H1 (cell line): ENCODE data around the gene GRIK4. TPM values are rescaled to one million over a fixed set of nuclear protein-coding genes. Genes with fewer than 3 reads are reported as not detected.
A peak's percentile ranks its signal among the peaks of the same experiment; 100 is the strongest.

Experiments used
- CTCF ChIA-PET: fragments of 300-600 bp; sonication (Branson Sonifier 250); formaldehyde crosslinking; loops from one replicate; lab custom pipeline; 2021; ENCODE audit not compliant: partially characterized antibody; lab: Charles Lee
- POLR2A ChIA-PET: fragments of 300-600 bp; sonication (Branson Sonifier 250); formaldehyde crosslinking; loops from one replicate; lab custom pipeline; 2021; ENCODE audit warnings: inconsistent platforms; ENCODE audit not compliant: partially characterized antibody; lab: Charles Lee
- DNase-seq, 2 experiments: peaks; one replicate each; pipeline versions ENCODE4 v3.0.0 to v3.0.0-alpha.2; 2010 to 2022; ENCODE audit warnings: low spot score in 2 of 2, low read depth in 1 of 2, mixed read lengths in 1 of 2
- FAIRE-seq: peaks from 2 replicates; lab custom pipeline; 2011; peaks lifted over from hg19 to GRCh38; lab: Jason Lieb, UNC
- H2AFZ ChIP-seq: 2 replicates; pipeline ENCODE4 v1.8.1; 2012; ENCODE audit warnings: low read length, inconsistent platforms
- H2AK5ac ChIP-seq: 2 replicates; pipeline ENCODE4 v1.6.1; 2013; ENCODE audit warnings: low read depth, low read length
- H2BK120ac ChIP-seq: replicated peaks from 2 replicates; pipeline ENCODE3; 2013; ENCODE audit warnings: low read depth, low read length, inconsistent platforms
- H2BK12ac ChIP-seq: 2 replicates; pipeline ENCODE4 v1.6.1; 2013; ENCODE audit warnings: low read depth, low read length
- H2BK15ac ChIP-seq: 2 replicates; pipeline ENCODE4 v1.6.1; 2013; ENCODE audit warnings: low read length
- H2BK20ac ChIP-seq: 2 replicates; pipeline ENCODE4 v1.6.1; 2013; ENCODE audit warnings: low read length
- H2BK5ac ChIP-seq: 2 replicates; pipeline ENCODE4 v1.6.1; 2013; ENCODE audit warnings: low read depth, low read length
- H3K14ac ChIP-seq: 2 replicates; pipeline ENCODE4 v1.6.1; 2013; ENCODE audit warnings: inconsistent platforms; ENCODE audit not compliant: insufficient read length
- H3K18ac ChIP-seq: 2 replicates; pipeline ENCODE4 v1.6.1; 2013; ENCODE audit warnings: low read length; ENCODE audit errors: extremely low read depth
- H3K23ac ChIP-seq: 2 replicates; pipeline ENCODE4 v1.6.1; 2013; ENCODE audit warnings: inconsistent platforms; ENCODE audit not compliant: insufficient read length
- H3K23me2 ChIP-seq: 2 replicates; pipeline ENCODE4 v1.6.1; 2013; ENCODE audit warnings: low read depth, low read length
- H3K27ac ChIP-seq: 2 replicates; pipeline ENCODE4 v1.6.1; 2011; ENCODE audit warnings: low read depth, low read length, inconsistent platforms
- H3K27me3 ChIP-seq, 4 experiments: replicated peaks in 1 of 4; 1 replicate in 1 of 4; 2 replicates in 3 of 4; pipeline versions ENCODE4 v1.6.1 to v1.8.1; 2011 to 2013; ENCODE audit warnings: low read length in 3 of 4, mild to moderate bottlenecking in 3 of 4, inconsistent platforms in 2 of 4, mixed read lengths in 2 of 4, moderate library complexity in 1 of 4; ENCODE audit not compliant: control insufficient read depth in 3 of 4, insufficient read depth in 3 of 4; ENCODE audit errors: extremely low read depth in 1 of 4
- H3K36me3 ChIP-seq, 4 experiments: 2 replicates each; pipeline versions ENCODE4 v1.6.1 to v1.8.1; 2011 to 2013; ENCODE audit warnings: mild to moderate bottlenecking in 4 of 4, low read length in 3 of 4, moderate library complexity in 2 of 4, control low read depth in 1 of 4, inconsistent platforms in 1 of 4; ENCODE audit not compliant: insufficient read depth in 4 of 4, control insufficient read depth in 2 of 4
- H3K4ac ChIP-seq: replicated peaks from 2 replicates; pipeline ENCODE3; 2013; ENCODE audit warnings: low read length, low read depth, mixed read lengths, inconsistent platforms; ENCODE audit not compliant: insufficient read length
- H3K4me1 ChIP-seq, 4 experiments: replicated peaks in 1 of 4; 1 replicate in 1 of 4; 2 replicates in 3 of 4; pipeline versions ENCODE4 v1.6.1 to v1.8.1; 2011 to 2013; ENCODE audit warnings: low read length in 3 of 4, inconsistent platforms in 2 of 4, mixed read lengths in 1 of 4; ENCODE audit not compliant: insufficient read depth in 4 of 4, control insufficient read depth in 3 of 4
- H3K4me2 ChIP-seq, 2 experiments: 2 replicates each; pipeline versions ENCODE4 v1.6.1 to v1.8.1; 2011 to 2013; ENCODE audit warnings: low read depth in 2 of 2, low read length in 2 of 2, control low read depth in 1 of 2, inconsistent platforms in 1 of 2, mild to moderate bottlenecking in 1 of 2; ENCODE audit not compliant: insufficient read depth in 1 of 2
- H3K4me3 ChIP-seq, 4 experiments: fragments of 200-600, 300-600 bp in 1 of 4; sonication (generic), shearing (Covaris generic), sonication (Bioruptor Twin) in 1 of 4; 2 replicates each; pipeline versions ENCODE4 v1.5.1 to v1.8.1; 2011 to 2016; ENCODE audit warnings: low read length in 4 of 4, low read depth in 3 of 4, control low read depth in 2 of 4, inconsistent platforms in 2 of 4, mild to moderate bottlenecking in 2 of 4, mixed read lengths in 1 of 4, moderate library complexity in 1 of 4; ENCODE audit not compliant: insufficient read depth in 2 of 4; ENCODE audit errors: extremely low read depth in 1 of 4
- H3K56ac ChIP-seq: replicated peaks from 2 replicates; pipeline ENCODE3; 2013; ENCODE audit warnings: low read depth, mild to moderate bottlenecking, mixed read lengths, low read length, inconsistent platforms; ENCODE audit not compliant: insufficient read length
- H3K79me1 ChIP-seq: 2 replicates; pipeline ENCODE4 v1.6.1; 2013; ENCODE audit warnings: low read depth, low read length, control low read depth
- H3K79me2 ChIP-seq, 2 experiments: 2 replicates each; pipeline versions ENCODE4 v1.6.1 to v1.8.1; 2012 to 2013; ENCODE audit warnings: low read length in 2 of 2, mild to moderate bottlenecking in 2 of 2, inconsistent platforms in 1 of 2; ENCODE audit not compliant: insufficient read depth in 2 of 2, control insufficient read depth in 1 of 2
- H3K9ac ChIP-seq, 4 experiments: replicated peaks in 1 of 4; 1 replicate in 1 of 4; 2 replicates in 3 of 4; pipeline versions ENCODE4 v1.6.1 to v1.8.1; 2011 to 2013; ENCODE audit warnings: low read depth in 3 of 4, low read length in 3 of 4, control low read depth in 2 of 4, mild to moderate bottlenecking in 2 of 4, moderate library complexity in 2 of 4, inconsistent platforms in 1 of 4; ENCODE audit errors: extremely low read depth in 1 of 4
- H3K9me3 ChIP-seq, 2 experiments: 2 replicates each; pipeline versions ENCODE4 v1.6.1 to v1.8.1; 2012 to 2013; ENCODE audit warnings: mild to moderate bottlenecking in 2 of 2, moderate library complexity in 2 of 2, control low read depth in 1 of 2, inconsistent platforms in 1 of 2, low read depth in 1 of 2, low read length in 1 of 2, mixed read lengths in 1 of 2; ENCODE audit not compliant: insufficient read depth in 2 of 2
- H4K20me1 ChIP-seq, 2 experiments: replicated peaks in 1 of 2; 2 replicates each; pipeline versions ENCODE3 to v1.8.1; 2011 to 2013; ENCODE audit warnings: inconsistent platforms in 2 of 2, low read length in 2 of 2, mild to moderate bottlenecking in 1 of 2; ENCODE audit not compliant: insufficient read depth in 2 of 2, control insufficient read depth in 1 of 2
- H4K5ac ChIP-seq: 2 replicates; pipeline ENCODE4 v1.6.1; 2013; ENCODE audit warnings: low read length, low read depth, mixed read lengths, inconsistent platforms; ENCODE audit not compliant: insufficient read length
- H4K8ac ChIP-seq: 2 replicates; pipeline ENCODE4 v1.8.0; 2013; ENCODE audit warnings: mild to moderate bottlenecking, moderate library complexity, low read length, inconsistent platforms; ENCODE audit not compliant: insufficient read depth; ENCODE audit errors: extremely low read depth
- H4K91ac ChIP-seq: replicated peaks from 2 replicates; pipeline ENCODE3; 2013; ENCODE audit warnings: low read length, mixed read lengths, inconsistent platforms; ENCODE audit not compliant: insufficient read length
- BCL11A ChIP-seq, 2 experiments: IDR thresholded peaks; one replicate each; pipeline ENCODE4 v1.6.1; 2011; ENCODE audit warnings: low read depth in 2 of 2, low read length in 2 of 2, mild to moderate bottlenecking in 2 of 2
- EZH2 ChIP-seq: fragments of 200-600 bp; sonication (generic); IDR thresholded peaks from 2 replicates; pipeline ENCODE4 v1.7.1; 2012; ENCODE audit warnings: low read depth, mild to moderate bottlenecking, moderate library complexity, low read length, inconsistent platforms; ENCODE audit not compliant: severe bottlenecking
- GTF2F1 ChIP-seq: IDR thresholded peaks from 2 replicates; pipeline ENCODE4 v1.6.1; 2012; ENCODE audit warnings: low read depth, low read length, improper control_type of control experiment, borderline replicate concordance
- RAD21 ChIP-seq, 2 experiments: IDR thresholded peaks in 1 of 2; conservative IDR thresholded peaks in 1 of 2; 2 replicates each; pipeline ENCODE4 v1.6.1; 2011; ENCODE audit warnings: low read depth in 2 of 2, low read length in 2 of 2, improper control_type of control experiment in 1 of 2, inconsistent platforms in 1 of 2, mild to moderate bottlenecking in 1 of 2, moderate library complexity in 1 of 2
- SP4 ChIP-seq: IDR thresholded peaks from 2 replicates; pipeline ENCODE4 v1.6.1; 2012; ENCODE audit warnings: low read length, inconsistent platforms
- WGBS, 2 experiments: shearing (Covaris generic) in 1 of 2; methylation state at CpG; one replicate each; pipeline versions ENCODE4 v1.1.6 to v1.1.7; 2013 to 2015; ENCODE audit warnings: low lambda C conversion rate in 2 of 2, mixed read lengths in 2 of 2, inconsistent platforms in 1 of 2, low coverage in 1 of 2, missing lambda C conversion rate in 1 of 2; ENCODE audit not compliant: insufficient replicate concordance in 2 of 2, insufficient coverage in 1 of 2, insufficient read length in 1 of 2; ENCODE audit errors: extremely low coverage in 1 of 2, missing lambda C conversion rate in 1 of 2; 5-methylcytosine and 5-hydroxymethylcytosine counted together
- polyA plus RNA-seq, 7 experiments: library from polyadenylated mRNA; depleted of rRNA in 3 of 7; stranded (reverse) in 5 of 7; unstranded in 2 of 7; fragments of >200 nt in 5 of 7; fragments of 200-250 nt in 2 of 7; gene quantifications; 1 replicate in 5 of 7; 2 replicates in 1 of 7; 4 replicates in 1 of 7; pipeline versions ENCODE4 v1.2.1 to v1.2.3, GENCODE V29; 2011 to 2013; ENCODE audit warnings: missing spikeins in 2 of 7, mixed read lengths in 2 of 7
- total RNA-seq: library from RNA; stranded (reverse); fragmentation: NEBNext Ultra II Directional; extraction: Animal tissue kit (Norgen Biotek cat#: 25700); gene quantifications from 2 replicates; pipeline ENCODE4 v1.2.1, GENCODE V29; 2021

Gene GRIK4
- total and polyA plus RNA-seq, 2 of the 8 experiments (the other 6 are each of a cell fraction or from before 2014, with no cell fraction given): 1.2 to 2.9 TPM

DNA sequence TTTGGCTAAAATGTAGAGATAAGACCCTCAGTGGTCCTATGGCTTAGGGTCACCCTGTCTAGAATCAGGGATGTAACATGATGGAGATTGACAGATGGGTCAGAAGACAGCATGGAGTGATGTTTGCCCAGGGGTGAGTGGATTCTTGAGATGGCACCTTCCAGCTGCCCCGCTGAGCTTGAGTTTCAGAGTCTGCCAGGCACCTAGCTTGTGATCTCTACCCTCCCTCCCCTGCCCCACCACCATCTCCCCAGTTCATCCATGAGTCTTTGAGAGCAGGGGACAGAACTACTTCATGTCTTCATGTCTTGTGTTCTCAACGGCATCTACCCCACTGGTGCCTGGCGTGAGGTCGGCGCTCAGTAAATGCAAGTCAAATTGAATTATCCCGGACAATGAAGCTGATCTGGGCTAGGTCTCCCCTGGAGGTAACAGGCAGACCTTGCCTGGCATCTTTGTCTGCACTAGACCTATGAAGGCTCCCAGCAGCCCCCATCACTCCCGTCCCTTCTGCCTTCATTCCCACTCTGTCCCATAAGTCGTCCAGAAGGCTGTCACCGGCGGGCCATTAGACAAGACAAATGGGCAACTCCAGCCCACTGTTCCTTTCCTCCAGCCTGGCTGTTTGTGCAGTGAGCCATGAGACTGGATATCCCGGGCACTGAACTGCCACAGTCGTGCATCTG, 273.2 kb downstream of the GRIK4 start:
- Histone ChIP-seq H2AK5ac (no peak overlapping the region), H4K5ac (no peak overlapping the region), H3K23ac (no peak overlapping the region), H2BK15ac (peak overlapping the region; percentile 4; the same call in 1 of the 2 replicates), H3K4ac (no peak overlapping the region), H2BK5ac (no peak overlapping the region), H3K4me1 (peaks cover 0 to 8% (median 3%) of the 10 kb centered on the region in 4 experiments; a peak in 3 of 7 replicates), H4K8ac (no peak overlapping the region), H2AFZ (no peak overlapping the region), H3K14ac (no peak overlapping the region), H2BK120ac (no peak overlapping the region), H3K27ac (no peak overlapping the region), H3K4me2 (no peak overlapping the region), H3K36me3 (no peaks in the 10 kb centered on the region; a peak in 1 of 8 replicates), H3K56ac (no peak overlapping the region), H4K91ac (no peak overlapping the region), H3K79me2 (no peaks in the 10 kb centered on the region), H3K4me3 (no peak overlapping the region), H2BK20ac (no peak overlapping the region), H3K23me2 (no peaks in the 10 kb centered on the region), H3K18ac (no peak overlapping the region), H3K79me1 (no peaks in the 10 kb centered on the region), H4K20me1 (no peaks in the 10 kb centered on the region), H3K27me3 (no peaks in the 10 kb centered on the region), H3K9ac (no peak overlapping the region)
- ChIA-PET CTCF (interaction anchor here (0.6 to 4.2 kb wide), 6 partner anchors 9 to 118 kb away, joined by 3 to 26 read pairs (median 4); no protein-coding TSS in a partner anchor), POLR2A (no interaction called here)
- 96% methylated on average over 10 of the region's 12 CpGs; no CpG with 5 or more reads in 1 of the 2 experiments for WGBS, 2 experiments
- DNase-seq: no peak
- TF ChIP-seq EZH2 (no peak), SP4 (no peak), RAD21 (IDR thresholded peaks at IDR 0.05 in 1 of 2, conservative IDR thresholded peaks at IDR 0.05 in 1 of 2; ENCODE audit: low read depth in 2 of 2, low read length in 2 of 2) (no peak), BCL11A (IDR thresholded peaks at IDR 0.05; ENCODE audit: low read depth in 2 of 2, low read length in 2 of 2) (no peak), GTF2F1 (no peak)
- TF ChIP-seq, all 59 proteins: peak for 0
- H2BK12ac ChIP-seq: no peak overlapping the region
- no peak for FAIRE-seq
- H3K9me3 ChIP-seq: no peaks in the 10 kb centered on the region
